NT2/D1 (cell line): Measurements from ENCODE around the gene CFAP119.

Source experiments
- DNase-seq: peaks from one replicate; pipeline ENCODE4 v3.0.0-alpha.2; 2011; ENCODE audit warnings: low read depth, low spot score
- H3K27me3 ChIP-seq: 2 replicates; pipeline ENCODE4 v1.6.0; 2011; ENCODE audit warnings: mild to moderate bottlenecking; ENCODE audit not compliant: insufficient read length, insufficient read depth
- H3K36me3 ChIP-seq: 2 replicates; pipeline ENCODE4 v1.6.1; 2011; ENCODE audit warnings: mild to moderate bottlenecking, low read length, mixed read lengths; ENCODE audit not compliant: insufficient read depth, insufficient read length
- H3K4me1 ChIP-seq: 2 replicates; pipeline ENCODE4 v1.5.1; 2011; ENCODE audit not compliant: insufficient read depth, insufficient read length
- H3K4me3 ChIP-seq: 2 replicates; pipeline ENCODE4 v1.5.1; 2011; ENCODE audit warnings: low read depth; ENCODE audit not compliant: insufficient read length
- H3K9ac ChIP-seq: 2 replicates; pipeline ENCODE4 v1.6.0; 2011; ENCODE audit warnings: low read depth; ENCODE audit not compliant: insufficient read length
- H3K9me3 ChIP-seq: 2 replicates; pipeline ENCODE4 v1.5.1; 2011; ENCODE audit warnings: mild to moderate bottlenecking, low read length; ENCODE audit not compliant: insufficient read depth
- SUZ12 ChIP-seq: IDR thresholded peaks from 2 replicates; pipeline ENCODE4 v1.6.1; 2011; ENCODE audit not compliant: insufficient read length, insufficient read depth; ENCODE audit errors: extremely low read depth
- YY1 ChIP-seq: IDR thresholded peaks from 2 replicates; pipeline ENCODE4 v1.6.1; 2011; ENCODE audit not compliant: insufficient read length, insufficient read depth
- ZNF274 ChIP-seq: IDR thresholded peaks from 2 replicates; pipeline ENCODE4 v1.6.1; 2011; ENCODE audit warnings: mild to moderate bottlenecking, low read depth, low read length

Gene CFAP119

DNA sequence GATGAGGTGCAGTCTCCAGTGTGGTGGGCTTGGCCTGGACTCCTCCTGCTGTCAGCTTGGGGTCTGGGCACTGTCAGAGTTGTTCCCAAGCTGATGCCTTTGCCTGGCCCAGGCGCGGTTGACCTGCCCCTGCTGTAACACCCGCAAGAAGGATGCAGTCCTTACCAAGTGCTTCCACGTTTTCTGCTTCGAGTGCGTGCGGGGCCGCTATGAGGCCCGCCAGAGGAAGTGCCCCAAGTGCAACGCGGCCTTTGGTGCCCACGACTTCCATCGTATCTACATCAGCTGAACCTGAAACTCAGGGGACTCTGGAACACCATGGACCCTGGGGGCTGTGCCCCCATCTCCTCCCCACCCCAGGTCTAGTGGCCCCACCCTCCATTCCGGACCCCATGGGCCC is 12.0 kb upstream of the CFAP119 start:
- Histone ChIP-seq H3K4me3 (no peak overlapping the region), H3K9ac (no peak overlapping the region), H3K36me3 (peaks cover 75% of the 10 kb centered on the region), H3K27me3 (no peaks in the 10 kb centered on the region), H3K9me3 (no peaks in the 10 kb centered on the region), H3K4me1 (peaks cover 14% of the 10 kb centered on the region)
- TF ChIP-seq ZNF274 = no peak
- TF ChIP-seq SUZ12 = no peak
- no peak for TF ChIP-seq YY1
- DNase-seq = no peak

DNA sequence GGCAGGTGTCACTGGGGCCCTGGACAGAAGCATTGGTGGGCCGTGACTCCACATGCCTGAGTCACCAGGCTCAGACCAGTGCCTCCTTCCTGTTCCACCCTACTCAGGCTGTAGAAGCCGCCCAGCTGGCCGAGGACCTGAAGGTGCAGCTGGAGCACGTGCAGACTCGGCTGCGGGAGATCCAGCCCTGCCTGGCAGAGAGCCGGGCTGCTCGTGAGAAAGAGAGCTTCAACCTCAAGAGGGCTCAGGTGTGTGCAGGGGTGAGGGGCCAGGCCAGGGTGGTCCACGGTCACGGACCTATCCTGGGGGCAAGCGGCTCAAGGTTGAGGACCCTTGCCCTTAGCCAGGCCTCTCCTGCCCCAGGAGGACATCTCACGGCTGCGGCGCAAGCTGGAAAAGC is 9.9 kb upstream of the CFAP119 start:
- H3K9me3 ChIP-seq = no peaks in the 10 kb centered on the region
- H3K36me3 ChIP-seq = peaks cover 81% of the 10 kb centered on the region
- no peaks in the 10 kb centered on the region for H3K27me3 ChIP-seq

DNA sequence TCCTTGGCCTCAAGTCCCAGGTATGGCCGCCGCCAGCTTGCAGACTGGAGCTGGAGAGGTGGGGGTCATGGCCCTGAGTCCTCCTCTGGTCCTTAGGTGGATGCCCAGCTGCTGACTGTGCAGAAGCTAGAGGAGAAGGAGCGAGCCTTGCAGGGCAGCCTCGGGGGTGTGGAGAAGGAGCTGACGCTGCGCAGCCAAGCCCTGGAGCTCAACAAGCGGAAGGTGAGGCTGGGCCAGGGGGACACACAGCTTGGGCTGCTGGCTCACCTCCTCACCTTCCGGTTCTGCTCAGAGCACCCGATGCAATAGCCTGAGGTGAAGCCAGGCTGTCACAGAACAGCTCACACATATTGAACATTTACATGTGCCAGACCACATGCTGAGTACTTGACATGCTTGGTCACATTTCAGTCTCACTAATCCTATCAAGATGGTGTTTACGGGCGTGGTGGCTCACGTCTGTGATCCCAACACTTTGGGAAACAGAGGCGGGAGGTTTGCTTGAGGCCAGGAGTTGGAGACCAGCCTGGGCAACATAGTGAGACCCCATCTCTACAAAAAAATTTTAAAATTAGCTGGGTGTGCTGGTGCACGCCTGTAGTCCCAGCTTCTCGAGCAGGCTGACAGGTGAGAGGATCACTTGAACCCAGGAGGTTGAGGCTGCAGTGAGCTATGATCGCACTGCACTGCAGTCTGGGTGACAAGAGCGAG is 7.7 kb upstream of the CFAP119 start:
- no peaks in the 10 kb centered on the region for H3K9me3 ChIP-seq

More for the DNA sequence above, 9.9 kb upstream of the CFAP119 start:
- TF ChIP-seq ZNF274 (no peak), SUZ12 (no peak), YY1 (no peak)
- H3K4me3 ChIP-seq = no peak overlapping the region
- peaks cover 3% of the 10 kb centered on the region for H3K4me1 ChIP-seq
- no peak for DNase-seq
- no peak overlapping the region for H3K9ac ChIP-seq

DNA sequence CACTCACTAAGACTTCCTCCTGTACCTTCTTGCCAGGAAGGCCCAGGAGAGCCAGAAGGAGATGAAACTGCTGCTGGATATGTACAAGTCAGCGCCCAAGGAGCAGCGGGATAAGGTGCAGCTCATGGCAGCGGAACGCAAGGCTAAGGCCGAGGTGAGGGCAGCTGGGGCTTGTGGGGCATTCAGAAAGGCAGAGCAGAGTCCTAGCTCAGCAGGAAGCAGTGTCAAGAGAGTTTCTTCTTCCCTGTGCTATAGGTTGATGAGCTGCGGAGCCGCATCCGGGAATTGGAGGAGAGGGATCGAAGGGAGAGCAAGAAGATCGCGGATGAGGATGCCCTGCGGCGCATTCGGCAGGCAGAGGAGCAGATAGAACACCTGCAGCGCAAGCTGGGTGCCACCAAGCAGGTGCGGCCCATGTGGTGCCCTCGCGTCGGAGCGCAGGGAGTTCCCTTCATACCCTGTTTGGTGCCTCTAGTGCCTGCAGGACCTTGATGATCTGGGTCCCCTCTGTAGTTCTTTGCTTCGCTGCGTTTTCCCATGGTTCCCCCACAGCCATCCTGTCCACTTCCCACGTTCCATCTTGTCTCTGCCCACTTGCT is 6.8 kb upstream of the CFAP119 start:
- no peaks in the 10 kb centered on the region for H3K27me3 ChIP-seq
- TF ChIP-seq ZNF274 = no peak
- TF ChIP-seq SUZ12 = no peak
- TF ChIP-seq YY1 = no peak
- H3K4me3 ChIP-seq = no peak overlapping the region
- H3K9ac ChIP-seq = no peak overlapping the region
- no peak for DNase-seq
- H3K9me3 ChIP-seq = no peaks in the 10 kb centered on the region
- H3K36me3 ChIP-seq = peaks cover 98% of the 10 kb centered on the region
- peaks cover 2% of the 10 kb centered on the region for H3K4me1 ChIP-seq

More for the DNA sequence above, 7.7 kb upstream of the CFAP119 start:
- no peak for DNase-seq
- Histone ChIP-seq H3K36me3 (peaks cover 98% of the 10 kb centered on the region), H3K4me3 (no peak overlapping the region), H3K27me3 (no peaks in the 10 kb centered on the region), H3K9ac (no peak overlapping the region), H3K4me1 (peaks cover under 1% of the 10 kb centered on the region)
- TF ChIP-seq SUZ12 = no peak
- TF ChIP-seq ZNF274 = no peak
- TF ChIP-seq YY1 = no peak

DNA sequence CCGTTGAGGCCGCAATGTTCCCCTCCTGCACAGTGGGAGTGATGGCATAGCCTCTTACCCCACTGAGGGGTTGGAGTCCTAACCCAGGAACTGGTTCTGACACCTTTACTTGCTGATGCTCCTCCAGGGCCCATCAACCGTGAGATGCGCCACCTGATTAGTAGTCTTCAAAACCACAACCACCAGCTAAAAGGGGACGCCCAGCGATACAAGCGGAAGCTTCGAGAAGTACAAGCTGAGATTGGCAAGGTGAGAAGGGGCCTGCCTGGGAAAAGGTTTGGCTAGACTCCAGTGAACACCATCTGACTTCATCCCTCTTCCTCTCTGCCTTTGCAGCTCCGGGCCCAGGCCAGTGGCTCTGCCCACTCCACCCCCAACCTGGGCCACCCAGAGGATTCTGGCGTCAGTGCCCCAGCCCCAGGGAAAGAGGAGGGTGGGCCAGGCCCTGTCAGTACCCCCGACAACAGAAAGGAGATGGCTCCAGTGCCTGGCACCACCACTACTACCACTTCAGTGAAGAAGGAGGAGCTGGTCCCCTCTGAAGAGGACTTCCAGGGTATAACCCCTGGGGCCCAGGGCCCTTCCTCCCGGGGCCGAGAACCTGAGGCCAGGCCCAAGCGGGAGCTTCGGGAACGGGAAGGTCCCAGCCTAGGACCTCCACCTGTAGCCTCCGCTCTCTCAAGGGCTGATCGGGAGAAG is 6.1 kb upstream of the CFAP119 start:
- peaks cover 98% of the 10 kb centered on the region for H3K36me3 ChIP-seq
- H3K9me3 ChIP-seq = no peaks in the 10 kb centered on the region
- no peak overlapping the region for H3K4me3 ChIP-seq
- no peak overlapping the region for H3K9ac ChIP-seq
- no peak for DNase-seq
- TF ChIP-seq ZNF274 (no peak), YY1 (no peak), SUZ12 (no peak)
- no peaks in the 10 kb centered on the region for H3K27me3 ChIP-seq
- peaks cover 6% of the 10 kb centered on the region for H3K4me1 ChIP-seq

DNA sequence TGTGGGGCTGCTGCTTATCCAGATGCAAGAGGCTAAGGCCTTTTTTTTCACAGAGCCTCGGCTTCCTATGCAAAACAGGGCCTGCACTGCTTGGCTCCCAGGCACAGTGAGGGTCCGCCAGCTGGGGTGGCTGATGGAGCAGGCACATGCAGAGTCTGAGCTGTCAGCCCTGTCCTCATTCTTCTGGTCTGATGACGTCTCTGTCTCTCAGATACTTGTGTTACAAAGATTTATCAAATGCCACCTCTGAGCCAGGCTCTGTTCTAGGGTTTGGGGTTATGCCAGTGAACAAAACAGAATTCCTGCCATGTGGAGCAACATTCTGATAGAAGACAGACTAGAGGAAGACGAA is 5.0 kb upstream of the CFAP119 start:
- Histone ChIP-seq H3K27me3 (no peaks in the 10 kb centered on the region), H3K9me3 (no peaks in the 10 kb centered on the region), H3K9ac (no peak overlapping the region), H3K4me1 (peaks cover 6% of the 10 kb centered on the region), H3K36me3 (peaks cover 92% of the 10 kb centered on the region), H3K4me3 (no peak overlapping the region)
- no peak for TF ChIP-seq SUZ12
- no peak for TF ChIP-seq ZNF274
- no peak for TF ChIP-seq YY1
- DNase-seq = no peak
